Neural cell (in vitro differentiated cells): ENCODE measurements around the gene SLC6A5.

Experiments
- CTCF ChIP-seq: fragments of 450-650 bp; IDR thresholded peaks from 2 replicates; pipeline ENCODE4 v1.5.1; 2014; ENCODE audit warnings: antibody characterized with exemption, mild to moderate bottlenecking, moderate library complexity; ENCODE audit not compliant: poor library complexity, severe bottlenecking
- EZH2 ChIP-seq: fragments of 200-600, 300-800 bp; shearing (Covaris generic), sonication (generic); IDR thresholded peaks from 2 replicates; pipeline ENCODE4 v1.6.1; 2014; ENCODE audit warnings: antibody characterized with exemption, low read length, borderline replicate concordance, mild to moderate bottlenecking; ENCODE audit not compliant: insufficient read depth, poor library complexity, severe bottlenecking
- POLR2AphosphoS5 ChIP-seq: IDR thresholded peaks from 2 replicates; pipeline ENCODE4 v1.6.1; 2012
- REST ChIP-seq: IDR thresholded peaks from 2 replicates; pipeline ENCODE4 v1.6.1; 2012; ENCODE audit warnings: borderline replicate concordance
- TAF1 ChIP-seq: IDR thresholded peaks from 2 replicates; pipeline ENCODE4 v1.6.1; 2012; ENCODE audit warnings: low read depth

GRCh38 chr11:20623252-20623651, 23.8 kb downstream of the SLC6A5 start:
- TF ChIP-seq CTCF: no peak
- no peak for TF ChIP-seq EZH2
- no peak for TF ChIP-seq TAF1
- TF ChIP-seq REST: no peak
- no peak for TF ChIP-seq POLR2AphosphoS5
